Hepatocyte (in vitro differentiated cells): ENCODE results near the gene ADAMTS20. TPM values are rescaled to one million over a fixed set of nuclear protein-coding genes. Genes with fewer than 3 reads are reported as not detected.

Experiments
- DNase-seq: peaks from one replicate; pipeline ENCODE4 v3.0.0-alpha.2; 2016; ENCODE audit warnings: low spot score
- H2AFZ ChIP-seq: fragments of 200-600 bp; sonication (generic); 2 replicates; pipeline ENCODE4 v1.6.0; 2016; ENCODE audit warnings: antibody characterized with exemption, mild to moderate bottlenecking
- H3K27ac ChIP-seq: fragments of 200-600 bp; sonication (generic); 2 replicates; pipeline ENCODE4 v1.5.1; 2016; ENCODE audit warnings: mild to moderate bottlenecking
- H3K27me3 ChIP-seq: fragments of 200-600 bp; sonication (generic); 2 replicates; pipeline ENCODE4 v1.6.1; 2016
- H3K36me3 ChIP-seq: fragments of 200-600 bp; sonication (generic); replicated peaks from 2 replicates; pipeline ENCODE4 v1.5.1; 2016; ENCODE audit warnings: low read depth; ENCODE audit not compliant: insufficient read depth
- H3K4me1 ChIP-seq: fragments of 200-600 bp; sonication (generic); 2 replicates; pipeline ENCODE4 v1.5.1; 2016; ENCODE audit warnings: mild to moderate bottlenecking, moderate library complexity; ENCODE audit not compliant: insufficient read depth
- H3K4me2 ChIP-seq: fragments of 200-600 bp; sonication (generic); 2 replicates; pipeline ENCODE4 v1.6.0; 2016
- H3K4me3 ChIP-seq: fragments of 200-600 bp; sonication (generic); 2 replicates; pipeline ENCODE4 v1.5.1; 2016; ENCODE audit warnings: mild to moderate bottlenecking
- H3K79me2 ChIP-seq: fragments of 200-600 bp; sonication (generic); 2 replicates; pipeline ENCODE4 v1.6.0; 2017; ENCODE audit warnings: mild to moderate bottlenecking
- H3K9me2 ChIP-seq: fragments of 200-600 bp; sonication (generic); replicated peaks from 2 replicates; pipeline ENCODE4 v1.6.0; 2017; ENCODE audit warnings: mild to moderate bottlenecking; ENCODE audit not compliant: insufficient read depth
- H3K9me3 ChIP-seq: fragments of 200-600 bp; sonication (generic); 2 replicates; pipeline ENCODE4 v1.5.1; 2016; ENCODE audit warnings: low read depth, mild to moderate bottlenecking
- H4K20me1 ChIP-seq: fragments of 200-600 bp; sonication (generic); 2 replicates; pipeline ENCODE4 v1.6.0; 2016; ENCODE audit warnings: mild to moderate bottlenecking; ENCODE audit not compliant: insufficient read depth, poor library complexity, severe bottlenecking
- CTCF ChIP-seq: fragments of 200-600 bp; sonication (generic); IDR thresholded peaks from 2 replicates; pipeline ENCODE4 v1.5.1; 2016; ENCODE audit warnings: antibody characterized with exemption, mild to moderate bottlenecking; ENCODE audit not compliant: poor library complexity
- EZH2 ChIP-seq: fragments of 200-600 bp; sonication (generic); IDR thresholded peaks from 2 replicates; pipeline ENCODE4 v1.6.1; 2016; ENCODE audit warnings: antibody characterized with exemption, mild to moderate bottlenecking, borderline replicate concordance
- EZH2phosphoT487 ChIP-seq: fragments of 200-600 bp; sonication (generic); IDR thresholded peaks from one replicate; pipeline ENCODE4 v1.6.1; 2018; ENCODE audit warnings: antibody characterized with exemption, mild to moderate bottlenecking, low read depth, moderate library complexity; ENCODE audit not compliant: unreplicated experiment, severe bottlenecking
- WGBS: methylation state at CpG from one replicate; pipeline ENCODE4 v1.1.6; 2016; ENCODE audit warnings: low lambda C conversion rate; ENCODE audit errors: missing lambda C conversion rate; 5-methylcytosine and 5-hydroxymethylcytosine counted together
- polyA plus RNA-seq: library from polyadenylated mRNA; unstranded; fragments of >200 nt; fragmentation: Nextera tagmentation; extraction: Ambion mirVana; gene quantifications from 2 replicates; pipeline ENCODE4 v1.2.1, GENCODE V29; 2016
- total RNA-seq: library from RNA; depleted of rRNA; stranded (reverse); fragments of >200 nt; gene quantifications from 2 replicates; pipeline ENCODE4 v1.2.3, GENCODE V29; 2014

Gene ADAMTS20
- total and polyA plus RNA-seq, 2 experiments from 2014 or later: 0.47 to 1.2 TPM

DNA sequence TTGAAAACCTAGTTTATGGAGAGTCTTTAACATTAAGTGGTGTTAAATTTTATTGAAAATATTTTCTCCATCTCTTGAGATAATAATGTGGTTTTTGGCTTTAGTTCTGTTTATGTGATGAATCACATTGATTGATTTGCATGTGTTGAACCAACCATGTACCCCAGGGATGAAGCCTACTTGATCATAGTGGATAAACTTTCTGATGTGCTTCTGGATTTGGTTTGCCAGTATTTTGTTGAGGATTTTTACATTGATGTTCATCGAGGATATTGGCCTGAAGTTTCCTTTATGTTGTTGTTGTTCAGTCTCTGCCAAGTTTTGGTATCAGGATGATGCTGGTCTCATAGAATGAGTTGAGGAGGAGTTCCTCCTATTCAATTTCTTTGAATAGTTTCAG, 222.6 kb downstream of the ADAMTS20 start:
- Histone ChIP-seq H3K4me2 (no peak overlapping the region), H3K36me3 (no peaks in the 10 kb centered on the region), H3K4me3 (no peak overlapping the region), H4K20me1 (no peaks in the 10 kb centered on the region), H3K27ac (no peak overlapping the region), H3K79me2 (no peaks in the 10 kb centered on the region), H3K4me1 (peaks cover 15% of the 10 kb centered on the region), H3K9me2 (no peaks in the 10 kb centered on the region), H3K9me3 (no peaks in the 10 kb centered on the region), H3K27me3 (no peaks in the 10 kb centered on the region), H2AFZ (no peak overlapping the region)
- 84% methylated on average over 1 of the region's 1 CpG for WGBS
- TF ChIP-seq CTCF: no peak
- TF ChIP-seq EZH2: no peak
- TF ChIP-seq EZH2phosphoT487: no peak
- no peak for DNase-seq

GRCh38 chr12:43325786-43326185, 226.2 kb downstream of the ADAMTS20 start:
- TF ChIP-seq EZH2 (no peak), CTCF (no peak), EZH2phosphoT487 (no peak)
- 92% methylated on average over 5 of the region's 5 CpGs for WGBS
- H3K9me3 ChIP-seq: no peaks in the 10 kb centered on the region

GRCh38 chr12:43320281-43320680, 231.7 kb downstream of the ADAMTS20 start:
- Histone ChIP-seq H2AFZ (no peak overlapping the region), H3K4me2 (no peak overlapping the region), H3K27me3 (no peaks in the 10 kb centered on the region), H3K27ac (no peak overlapping the region), H3K4me3 (no peak overlapping the region), H3K9me2 (no peaks in the 10 kb centered on the region), H3K36me3 (no peaks in the 10 kb centered on the region), H4K20me1 (no peaks in the 10 kb centered on the region), H3K4me1 (peaks cover 4% of the 10 kb centered on the region), H3K9me3 (no peaks in the 10 kb centered on the region), H3K79me2 (no peaks in the 10 kb centered on the region)
- no peak for DNase-seq
- TF ChIP-seq CTCF (no peak), EZH2phosphoT487 (no peak), EZH2 (no peak)
- WGBS: 81% methylated on average over 4 of the region's 4 CpGs

More at GRCh38 chr12:43325786-43326185, 226.2 kb downstream of the ADAMTS20 start:
- no peaks in the 10 kb centered on the region for H3K36me3 ChIP-seq
- no peak overlapping the region for H2AFZ ChIP-seq
- no peaks in the 10 kb centered on the region for H4K20me1 ChIP-seq
- H3K4me2 ChIP-seq: no peak overlapping the region
- no peaks in the 10 kb centered on the region for H3K27me3 ChIP-seq
- H3K4me1 ChIP-seq: no peaks in the 10 kb centered on the region
- H3K27ac ChIP-seq: no peak overlapping the region
- H3K9me2 ChIP-seq: no peaks in the 10 kb centered on the region
- H3K4me3 ChIP-seq: no peak overlapping the region
- DNase-seq: no peak
- no peaks in the 10 kb centered on the region for H3K79me2 ChIP-seq

DNA sequence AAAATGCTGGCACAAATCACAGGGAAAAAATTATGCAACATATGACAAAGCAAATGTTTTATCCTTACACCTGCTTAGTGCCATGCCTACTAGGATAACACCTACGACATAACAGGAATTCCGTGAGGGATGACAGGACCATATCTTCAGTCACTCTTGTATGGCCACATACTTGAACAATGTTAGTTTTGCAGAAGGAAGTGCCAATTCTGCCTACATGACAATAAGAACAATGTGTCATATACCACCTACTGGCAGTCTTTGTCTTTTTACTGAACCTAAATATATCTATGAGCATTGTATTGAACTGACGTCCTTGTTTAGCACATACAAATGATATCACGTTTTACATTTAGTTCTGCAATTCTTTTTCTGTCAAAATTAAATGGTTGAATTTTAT, 234.0 kb downstream of the ADAMTS20 start:
- DNase-seq: no peak
- no peaks in the 10 kb centered on the region for H3K9me3 ChIP-seq
- peaks cover 4% of the 10 kb centered on the region for H3K4me1 ChIP-seq
- no peaks in the 10 kb centered on the region for H4K20me1 ChIP-seq
- 85% methylated on average over 4 of the region's 4 CpGs for WGBS
- no peak overlapping the region for H3K4me3 ChIP-seq
- no peaks in the 10 kb centered on the region for H3K9me2 ChIP-seq
- no peak overlapping the region for H2AFZ ChIP-seq
- no peaks in the 10 kb centered on the region for H3K27me3 ChIP-seq
- no peak for TF ChIP-seq CTCF
- TF ChIP-seq EZH2phosphoT487: no peak
- no peak for TF ChIP-seq EZH2
- peak overlapping the region; percentile 56 for H3K27ac ChIP-seq
- no peaks in the 10 kb centered on the region for H3K36me3 ChIP-seq
- H3K79me2 ChIP-seq: no peaks in the 10 kb centered on the region
- H3K4me2 ChIP-seq: no peak overlapping the region
